Transverse colon (tissue), 4 donors: ENCODE measurements around the gene SPATA13. TPM values are rescaled to one million over a fixed set of nuclear protein-coding genes. Genes with fewer than 3 reads are reported as not detected.
"Not testable (repeated sequence)": the region's sequence is repeated elsewhere in the genome, so short reads cannot be mapped to it uniquely, and the experiment has no call there.

Source experiments
- DNase-seq: peaks from one replicate; pipeline ENCODE4 v3.0.0-alpha.2; 2019
- H3K27ac ChIP-seq, 4 donors: fragments of 200-600 bp; sonication (generic); 2 replicates each; pipeline ENCODE4 v1.5.1; 2016 to 2018; ENCODE audit warnings: inconsistent platforms in 4 of 4
- H3K27me3 ChIP-seq: fragments of 200-600 bp; sonication (generic); 2 replicates; pipeline ENCODE4 v1.5.1; 2017; ENCODE audit warnings: inconsistent platforms
- H3K36me3 ChIP-seq, 4 donors: fragments of 200-600 bp; sonication (generic); 2 replicates each; pipeline ENCODE4 v1.5.1; 2017 to 2019; ENCODE audit warnings: inconsistent platforms in 4 of 4
- H3K4me1 ChIP-seq, 4 donors: fragments of 200-600 bp; sonication (generic); 2 replicates each; pipeline ENCODE4 v1.5.1; 2017 to 2020; ENCODE audit warnings: inconsistent platforms in 4 of 4
- H3K4me3 ChIP-seq, 4 donors: fragments of 200-600 bp; sonication (generic); 1 replicate in 1 of 4; 2 replicates in 3 of 4; pipeline versions ENCODE4 v1.5.1 to v1.6.1; 2017 to 2019; ENCODE audit warnings: inconsistent platforms in 4 of 4
- H3K9me3 ChIP-seq, 2 donors: fragments of 200-600 bp; sonication (generic); 2 replicates each; pipeline ENCODE4 v1.5.1; 2017 to 2019; ENCODE audit warnings: inconsistent platforms in 2 of 2
- EP300 ChIP-seq: sonication (generic); formaldehyde crosslinking; IDR thresholded peaks from one replicate; pipeline ENCODE4 v1.6.1; 2017; ENCODE audit warnings: antibody characterized with exemption, low read depth
- POLR2A ChIP-seq: fragments of 450-650 bp; IDR thresholded peaks from one replicate; pipeline ENCODE4 v1.6.1; 2016; ENCODE audit warnings: antibody characterized with exemption, mild to moderate bottlenecking, moderate library complexity
- POLR2AphosphoS5 ChIP-seq, 3 donors: sonication (generic); formaldehyde crosslinking; IDR thresholded peaks; one replicate each; pipeline ENCODE4 v1.6.1; 2016; ENCODE audit warnings: antibody characterized with exemption in 3 of 3
- WGBS, 2 donors: methylation state at CpG; one replicate each; pipeline ENCODE4 v1.1.5; 2018; ENCODE audit warnings: low coverage in 1 of 2; 5-methylcytosine and 5-hydroxymethylcytosine counted together
- in situ Hi-C, 4 donors: fragments of 200-750 bp; cut with MboI; loops; one replicate each; pipeline versions ENCODE4 v1.15.0 to v1.15.1; 2017; ENCODE audit warnings: low sequenced_read_pairs in 3 of 4, low pct_ligation_motif_present in 1 of 4, low pct_unique_long_range_greater_than_20kb in 1 of 4
- intact Hi-C: fragments of 100-400 bp; cut with DNase I; formaldehyde crosslinking; loops from one replicate; pipeline ENCODE4 v1.15.1; 2023; ENCODE audit warnings: low total_unique reads
- total RNA-seq, 4 donors: library from RNA; depleted of rRNA; stranded (reverse); fragments of >200 nt; gene quantifications; one replicate each; pipeline ENCODE4 v1.1.0, GENCODE V29; 2016
- TF ChIP-seq, protein P1 (sequence below), 5 experiments: fragments of 200-600 bp in 3 of 5; fragments of 450-650 bp in 2 of 5; sonication (generic) in 3 of 5; IDR thresholded peaks; 1 replicate in 2 of 5; 2 replicates in 3 of 5; pipeline ENCODE4 v1.5.1; 2016 to 2017; ENCODE audit warnings: antibody characterized with exemption in 5 of 5, inconsistent platforms in 3 of 5, mild to moderate bottlenecking in 2 of 5, moderate library complexity in 1 of 5

SPATA13 gene
- total RNA-seq, 4 donors from 2014 or later = 85.1 to 612 (median 228) TPM

DNA sequence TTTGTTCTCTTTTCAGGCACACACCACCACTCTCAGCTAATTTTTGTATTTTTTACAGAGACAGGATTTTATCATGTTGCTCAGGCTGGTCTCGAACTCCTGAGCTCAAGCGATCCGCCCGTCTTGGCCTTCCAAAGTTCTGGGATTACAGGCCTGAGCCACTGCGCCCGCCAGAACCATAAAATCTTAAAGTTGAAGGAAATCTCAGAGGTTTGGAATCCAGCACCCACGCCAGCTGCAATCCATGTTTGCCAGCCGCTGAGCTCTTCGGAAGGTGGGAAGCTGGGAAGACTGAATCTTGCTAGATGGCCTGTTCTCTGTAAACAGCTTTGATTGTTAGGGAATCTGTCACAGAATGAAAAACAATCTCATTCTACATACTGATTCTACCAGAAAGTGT lies 38.5 kb downstream of the SPATA13 start:
- peak; percentile 41 for DNase-seq
- H3K27ac ChIP-seq = peak overlapping the region; percentile 37 to 56 (median 51)
- no peaks in the 10 kb centered on the region for H3K27me3 ChIP-seq
- H3K4me1 ChIP-seq = peaks cover 6 to 57% (median 35%) of the 10 kb centered on the region in 4 donors
- H3K4me3 ChIP-seq = no peak overlapping the region
- in situ Hi-C loops (no loop called here), intact Hi-C loops (no loop called here)
- H3K36me3 ChIP-seq = no peaks in the 10 kb centered on the region
- WGBS, 2 donors = 64 to 75% methylated on average over 6 to 9 of the region's 9 CpGs
- TF ChIP-seq, protein P1, sequence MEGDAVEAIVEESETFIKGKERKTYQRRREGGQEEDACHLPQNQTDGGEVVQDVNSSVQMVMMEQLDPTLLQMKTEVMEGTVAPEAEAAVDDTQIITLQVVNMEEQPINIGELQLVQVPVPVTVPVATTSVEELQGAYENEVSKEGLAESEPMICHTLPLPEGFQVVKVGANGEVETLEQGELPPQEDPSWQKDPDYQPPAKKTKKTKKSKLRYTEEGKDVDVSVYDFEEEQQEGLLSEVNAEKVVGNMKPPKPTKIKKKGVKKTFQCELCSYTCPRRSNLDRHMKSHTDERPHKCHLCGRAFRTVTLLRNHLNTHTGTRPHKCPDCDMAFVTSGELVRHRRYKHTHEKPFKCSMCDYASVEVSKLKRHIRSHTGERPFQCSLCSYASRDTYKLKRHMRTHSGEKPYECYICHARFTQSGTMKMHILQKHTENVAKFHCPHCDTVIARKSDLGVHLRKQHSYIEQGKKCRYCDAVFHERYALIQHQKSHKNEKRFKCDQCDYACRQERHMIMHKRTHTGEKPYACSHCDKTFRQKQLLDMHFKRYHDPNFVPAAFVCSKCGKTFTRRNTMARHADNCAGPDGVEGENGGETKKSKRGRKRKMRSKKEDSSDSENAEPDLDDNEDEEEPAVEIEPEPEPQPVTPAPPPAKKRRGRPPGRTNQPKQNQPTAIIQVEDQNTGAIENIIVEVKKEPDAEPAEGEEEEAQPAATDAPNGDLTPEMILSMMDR (IDR thresholded peaks at IDR 0.05) = no peak
- TF ChIP-seq EP300 = no peak
- no peak for TF ChIP-seq POLR2AphosphoS5 (IDR thresholded peaks at IDR 0.05)
- TF ChIP-seq POLR2A = no peak
- H3K9me3 ChIP-seq = no peaks in the 10 kb centered on the region

DNA sequence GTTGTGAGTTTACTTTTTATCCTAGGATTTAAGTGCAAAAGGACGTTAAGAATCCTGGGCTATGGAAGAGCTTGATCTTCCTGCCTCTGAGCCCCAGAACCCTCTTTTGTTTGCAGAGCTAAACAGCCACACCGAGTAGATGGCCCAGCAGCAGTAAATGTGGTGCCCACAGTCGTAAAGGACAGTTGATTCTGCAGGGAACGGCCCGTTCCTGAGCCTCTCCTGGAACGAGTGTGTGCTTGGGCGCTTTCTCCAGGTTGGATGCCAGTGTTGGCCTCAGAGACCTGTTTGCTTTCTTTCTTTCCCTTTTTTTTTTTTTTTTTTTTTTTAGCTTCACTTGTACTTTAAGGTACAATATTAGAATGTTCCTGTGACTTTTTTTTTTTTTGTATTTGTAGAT lies 41.7 kb downstream of the SPATA13 start:
- 41 to 47% methylated on average over 3 to 7 of the region's 7 CpGs for WGBS, 2 donors
- TF ChIP-seq, protein P1 (IDR thresholded peaks at IDR 0.05) = no peak
- TF ChIP-seq POLR2A = no peak
- TF ChIP-seq EP300 = no peak
- TF ChIP-seq POLR2AphosphoS5 (IDR thresholded peaks at IDR 0.05) = no peak
- Histone ChIP-seq H3K4me1 (peaks cover 7 to 51% (median 26%) of the 10 kb centered on the region in 4 donors), H3K4me3 (no peak overlapping the region), H3K27me3 (no peaks in the 10 kb centered on the region), H3K9me3 (no peaks in the 10 kb centered on the region), H3K36me3 (no peaks in the 10 kb centered on the region), H3K27ac (peak overlapping the region; percentile 51 to 67 (median 55))
- intact Hi-C loops (no loop called here), in situ Hi-C loops (no loop called here)
- peak; percentile 72 for DNase-seq

DNA sequence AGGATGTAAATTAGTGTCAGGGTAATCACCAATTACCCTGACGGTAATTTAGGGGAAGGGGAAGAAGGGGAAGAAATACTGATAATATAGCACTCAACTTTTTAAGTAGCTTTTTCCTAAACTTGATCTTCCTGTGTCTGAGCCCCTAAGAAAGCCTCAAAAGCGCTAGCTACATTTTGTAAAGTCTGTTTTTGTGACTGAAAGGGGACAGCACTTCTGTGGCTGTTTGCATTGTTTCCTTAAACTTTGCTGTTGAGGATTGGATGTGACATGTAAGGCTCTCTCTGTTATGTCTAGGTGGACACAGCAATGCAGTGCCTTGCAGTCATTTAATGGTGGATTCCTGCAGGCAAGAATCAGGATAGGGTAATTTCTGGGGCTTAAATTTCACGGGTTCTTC lies 42.8 kb downstream of the SPATA13 start:
- Histone ChIP-seq H3K36me3 (no peaks in the 10 kb centered on the region), H3K4me3 (no peak overlapping the region), H3K4me1 (peaks cover 7 to 55% (median 25%) of the 10 kb centered on the region in 4 donors), H3K27me3 (no peaks in the 10 kb centered on the region), H3K27ac (peak overlapping the region; percentile 20 to 56 (median 51)), H3K9me3 (no peaks in the 10 kb centered on the region)
- no peak for TF ChIP-seq POLR2A
- TF ChIP-seq POLR2AphosphoS5 (IDR thresholded peaks at IDR 0.05) = no peak
- TF ChIP-seq, protein P1 (IDR thresholded peaks at IDR 0.05) = no peak
- TF ChIP-seq EP300 = no peak
- in situ Hi-C loops = no loop called here
- WGBS, 2 donors = 20 to 46% methylated on average over 3 of the region's 3 CpGs
- intact Hi-C loops = no loop called here
- no peak for DNase-seq

DNA sequence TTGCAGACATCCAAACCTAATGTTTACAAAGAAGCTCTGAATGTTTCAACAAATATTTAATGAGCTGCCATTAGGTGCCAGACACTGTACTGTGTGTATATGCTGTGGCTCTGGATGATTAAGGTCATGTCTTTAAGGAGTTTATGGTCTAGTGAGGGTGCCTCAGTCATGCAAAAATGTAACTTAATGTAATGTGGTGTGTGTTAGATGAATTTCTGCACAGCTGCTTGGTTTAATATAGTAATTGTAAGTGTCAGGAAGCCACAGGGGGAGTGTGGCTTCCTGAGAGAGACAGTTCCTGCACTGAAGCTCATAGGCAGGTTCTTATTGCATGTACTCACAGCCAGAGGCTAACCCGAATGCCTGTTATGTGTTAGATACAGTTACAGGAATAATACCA lies 43.3 kb downstream of the SPATA13 start:
- H3K27me3 ChIP-seq = no peaks in the 10 kb centered on the region
- WGBS, 2 donors = 20 to 39% methylated on average over 1 of the region's 1 CpG
- in situ Hi-C loops (no loop called here), intact Hi-C loops (no loop called here)
- DNase-seq = no peak
- H3K9me3 ChIP-seq = no peaks in the 10 kb centered on the region
- H3K27ac ChIP-seq = peak overlapping the region in 3 of 4 donors; percentile 20 to 51 (median 23)
- H3K36me3 ChIP-seq = no peaks in the 10 kb centered on the region
- TF ChIP-seq, protein P1 (IDR thresholded peaks at IDR 0.05) = no peak
- TF ChIP-seq POLR2AphosphoS5 (IDR thresholded peaks at IDR 0.05) = no peak
- TF ChIP-seq POLR2A = no peak
- TF ChIP-seq EP300 = no peak
- H3K4me3 ChIP-seq = no peak overlapping the region
- peaks cover 7 to 55% (median 25%) of the 10 kb centered on the region in 4 donors for H3K4me1 ChIP-seq

DNA sequence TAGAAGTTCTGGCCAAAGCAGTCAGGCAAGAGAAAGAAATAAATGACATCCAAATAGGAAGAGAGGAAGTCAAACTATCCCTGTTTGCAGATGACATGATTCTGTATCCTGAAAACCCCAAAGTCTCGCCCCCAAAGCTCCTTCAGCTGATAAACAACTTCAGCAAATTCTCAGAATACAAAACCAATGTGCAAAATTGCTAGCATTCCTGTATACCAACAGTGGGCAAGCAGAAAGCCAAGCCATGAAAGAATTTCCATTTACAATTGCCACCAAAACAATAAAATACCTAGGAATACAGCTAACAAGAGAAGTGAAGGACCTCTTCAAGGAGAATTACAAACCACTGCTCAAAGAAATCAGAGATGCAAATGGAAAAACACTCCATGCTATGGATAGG lies 44.6 kb downstream of the SPATA13 start:
- peaks cover 7 to 55% (median 25%) of the 10 kb centered on the region in 4 donors for H3K4me1 ChIP-seq
- H3K9me3 ChIP-seq, in situ Hi-C loops, H3K4me3 ChIP-seq, H3K36me3 ChIP-seq, intact Hi-C loops, H3K27ac ChIP-seq, DNase-seq, H3K27me3 ChIP-seq: not testable (repeated sequence)
- 83 to 100% methylated on average over 1 of the region's 1 CpG for WGBS, 2 donors
